NCI-H226 (cell line): ENCODE measurements around the gene DIS3.
"Not testable (repeated sequence)": the region's sequence is repeated elsewhere in the genome, so short reads cannot be mapped to it uniquely, and the experiment has no call there.

Source experiments
- DNase-seq: peaks from one replicate; pipeline ENCODE4 v3.0.0-alpha.2; 2015

DIS3 gene, protein sequence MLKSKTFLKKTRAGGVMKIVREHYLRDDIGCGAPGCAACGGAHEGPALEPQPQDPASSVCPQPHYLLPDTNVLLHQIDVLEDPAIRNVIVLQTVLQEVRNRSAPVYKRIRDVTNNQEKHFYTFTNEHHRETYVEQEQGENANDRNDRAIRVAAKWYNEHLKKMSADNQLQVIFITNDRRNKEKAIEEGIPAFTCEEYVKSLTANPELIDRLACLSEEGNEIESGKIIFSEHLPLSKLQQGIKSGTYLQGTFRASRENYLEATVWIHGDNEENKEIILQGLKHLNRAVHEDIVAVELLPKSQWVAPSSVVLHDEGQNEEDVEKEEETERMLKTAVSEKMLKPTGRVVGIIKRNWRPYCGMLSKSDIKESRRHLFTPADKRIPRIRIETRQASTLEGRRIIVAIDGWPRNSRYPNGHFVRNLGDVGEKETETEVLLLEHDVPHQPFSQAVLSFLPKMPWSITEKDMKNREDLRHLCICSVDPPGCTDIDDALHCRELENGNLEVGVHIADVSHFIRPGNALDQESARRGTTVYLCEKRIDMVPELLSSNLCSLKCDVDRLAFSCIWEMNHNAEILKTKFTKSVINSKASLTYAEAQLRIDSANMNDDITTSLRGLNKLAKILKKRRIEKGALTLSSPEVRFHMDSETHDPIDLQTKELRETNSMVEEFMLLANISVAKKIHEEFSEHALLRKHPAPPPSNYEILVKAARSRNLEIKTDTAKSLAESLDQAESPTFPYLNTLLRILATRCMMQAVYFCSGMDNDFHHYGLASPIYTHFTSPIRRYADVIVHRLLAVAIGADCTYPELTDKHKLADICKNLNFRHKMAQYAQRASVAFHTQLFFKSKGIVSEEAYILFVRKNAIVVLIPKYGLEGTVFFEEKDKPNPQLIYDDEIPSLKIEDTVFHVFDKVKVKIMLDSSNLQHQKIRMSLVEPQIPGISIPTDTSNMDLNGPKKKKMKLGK

DNA sequence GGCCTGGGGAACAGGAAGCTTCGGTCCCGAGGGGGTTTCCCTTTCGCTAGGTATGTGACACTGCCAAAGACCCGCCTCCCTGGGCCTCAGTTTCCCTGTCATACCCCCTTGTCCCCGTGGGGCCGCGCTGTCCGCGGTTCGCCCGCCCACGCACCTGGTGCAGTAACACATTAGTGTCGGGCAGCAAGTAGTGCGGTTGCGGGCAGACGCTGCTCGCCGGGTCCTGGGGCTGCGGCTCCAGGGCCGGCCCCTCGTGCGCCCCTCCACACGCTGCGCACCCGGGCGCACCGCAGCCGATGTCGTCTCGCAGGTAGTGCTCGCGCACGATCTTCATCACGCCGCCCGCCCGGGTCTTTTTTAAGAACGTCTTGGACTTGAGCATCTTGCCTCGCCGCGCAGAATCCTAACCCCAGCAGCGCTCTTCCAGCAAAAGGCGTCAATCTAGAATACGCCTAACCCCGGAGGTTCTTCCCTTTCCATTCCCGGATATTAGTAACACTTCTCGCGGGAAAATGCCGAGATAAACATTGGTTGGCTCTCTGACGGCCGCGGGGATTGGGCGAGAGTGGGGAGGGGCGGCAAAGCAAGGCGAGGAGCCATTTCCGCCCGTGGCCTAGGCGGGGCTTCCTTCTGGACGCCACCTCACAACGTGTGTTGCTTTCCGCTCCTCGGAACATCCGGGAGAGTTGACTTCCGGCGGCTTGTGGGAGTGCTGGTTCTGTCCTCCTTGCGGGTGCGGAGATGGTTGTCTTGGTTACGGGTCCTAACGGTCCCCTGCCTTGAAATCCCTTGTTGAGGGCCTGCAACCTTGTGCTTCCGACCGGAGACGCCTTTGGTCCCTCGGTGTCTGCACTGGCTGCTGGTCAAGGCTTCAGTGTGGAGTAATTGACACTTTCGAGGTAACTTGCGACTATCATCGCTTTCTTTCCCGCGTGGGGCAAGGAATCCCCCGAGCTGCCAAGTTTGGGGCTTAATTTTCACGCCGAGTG, at the start of gene DIS3, which contains the start of gene PIBF1:
Gene DIS3, minus strand, starts transcription at position 450 of the 989 bp plus-strand sequence. Its CDS starts 68 bp downstream, at position 382.
Gene PIBF1, plus strand, starts transcription at position 683 of the 989 bp plus-strand sequence. CDS start 1,337 bp downstream, outside the sequence.
- DNase-seq = peak; percentile 99

DNA sequence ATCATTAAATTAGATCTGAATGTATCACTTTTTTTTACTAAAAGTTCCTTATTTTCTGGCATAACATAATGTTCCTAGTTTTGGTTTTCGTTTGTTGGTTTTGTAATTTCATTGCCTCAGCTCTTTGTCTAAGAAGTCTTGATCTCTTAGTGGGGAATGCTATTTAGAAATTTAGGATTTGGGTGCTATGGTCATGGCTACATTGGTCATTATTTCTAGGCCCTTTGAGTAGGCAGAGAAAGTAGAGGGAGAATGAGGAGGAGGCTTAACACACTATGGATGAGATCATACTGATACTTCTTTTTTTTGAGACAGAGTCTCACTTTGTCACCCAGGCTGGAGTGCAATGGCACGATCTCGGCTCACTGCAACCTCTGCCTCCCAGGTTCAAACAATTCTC, 42.0 kb upstream of the DIS3 start:
- DNase-seq = no peak

DNA sequence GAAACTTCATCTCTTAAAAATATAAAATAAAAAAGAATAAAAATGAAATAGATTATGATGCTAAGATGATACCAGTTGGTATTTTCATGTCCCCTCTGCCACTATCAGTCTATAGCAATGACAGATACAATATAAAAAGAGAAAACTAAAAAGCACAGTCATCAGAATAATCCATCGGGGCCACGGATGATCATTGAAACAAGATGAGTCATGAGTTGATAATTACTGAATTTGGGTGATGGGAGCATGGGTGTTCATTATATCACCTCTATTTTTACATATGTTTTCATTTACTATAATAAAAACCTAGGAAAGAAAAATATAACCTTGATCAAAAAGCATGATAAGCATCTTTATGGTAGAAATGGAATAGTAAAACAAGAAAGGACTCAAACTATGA, 41.4 kb upstream of the DIS3 start:
- no peak for DNase-seq

DNA sequence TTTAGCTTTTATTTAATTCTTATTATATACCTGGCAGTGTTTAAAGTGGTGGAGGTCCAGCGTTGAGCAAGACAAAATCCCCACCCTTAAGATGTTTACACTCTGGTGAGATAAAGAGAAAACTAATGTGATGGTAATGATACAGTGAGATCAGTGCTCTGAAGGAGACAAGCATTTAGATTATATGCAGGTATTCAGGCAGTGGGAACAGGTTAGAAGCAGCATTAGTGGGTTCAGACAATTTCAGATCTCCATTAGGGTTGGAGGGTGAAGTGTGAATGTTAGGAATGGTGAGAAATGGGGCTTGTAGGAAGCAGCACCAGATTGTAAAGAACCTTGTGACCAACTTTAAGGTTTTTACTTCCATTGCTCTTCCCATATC, 39.2 kb upstream of the DIS3 start:
- no peak for DNase-seq

DNA sequence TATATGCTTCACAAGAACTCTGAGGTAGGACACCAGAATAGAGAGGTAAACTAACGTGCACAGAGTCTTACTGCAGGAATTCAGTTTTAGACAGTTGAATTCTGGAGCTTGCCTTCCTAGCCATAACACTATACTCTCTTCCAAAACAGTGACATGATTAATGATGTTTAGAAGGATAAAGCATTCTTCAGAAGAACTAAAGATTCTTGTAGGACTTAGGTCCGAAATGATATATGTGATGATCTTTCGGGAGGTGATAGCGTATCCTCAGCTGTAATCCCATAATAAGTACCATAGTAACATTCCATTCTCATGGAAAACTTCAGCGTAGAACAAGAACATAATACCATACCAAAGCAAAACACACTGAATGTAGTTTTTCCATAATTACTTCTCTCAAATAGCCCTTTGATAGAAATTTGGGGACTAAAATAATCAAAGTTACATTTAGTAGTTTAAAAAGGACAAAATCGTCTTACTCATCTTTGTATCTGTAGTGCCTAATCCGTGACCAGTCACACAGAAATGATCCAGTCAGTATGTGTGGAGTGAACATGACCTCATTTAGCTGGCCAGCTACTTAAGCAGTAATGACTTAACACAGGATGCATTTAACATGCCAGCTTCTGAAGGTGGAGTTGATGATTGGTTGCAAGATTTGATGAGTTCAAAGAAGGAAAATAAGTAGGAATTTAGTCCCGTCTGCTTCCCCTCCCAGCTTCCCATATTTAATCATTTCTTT, 38.6 kb upstream of the DIS3 start:
- DNase-seq = peak; percentile 9

DNA sequence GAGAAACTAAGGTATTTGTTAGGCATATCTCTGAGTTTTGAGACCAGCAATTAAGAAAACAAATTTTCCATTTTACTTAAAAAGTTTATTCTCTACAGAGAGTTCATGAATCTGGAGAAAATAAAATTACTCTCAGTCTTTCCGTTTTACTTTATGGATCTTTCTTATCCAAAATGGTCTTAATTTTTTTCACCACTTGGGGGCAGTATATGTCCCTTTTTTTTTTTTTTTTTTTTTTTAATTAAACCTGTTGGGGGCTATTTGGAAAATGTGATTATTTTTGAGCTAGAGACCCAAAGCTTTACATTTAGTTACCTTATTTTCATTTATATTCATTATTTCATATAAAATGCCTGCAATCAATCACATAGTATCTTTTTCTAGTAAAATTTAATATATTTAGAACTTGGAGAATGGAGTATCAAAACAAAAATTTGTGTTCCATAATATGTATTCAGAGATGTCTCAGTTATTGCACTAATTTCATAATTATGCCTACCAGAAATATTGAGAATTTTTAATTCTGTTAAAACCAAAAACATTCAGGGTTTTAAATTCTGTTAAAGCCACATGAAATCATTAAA, 27.3 kb upstream of the DIS3 start:
- no peak for DNase-seq

DNA sequence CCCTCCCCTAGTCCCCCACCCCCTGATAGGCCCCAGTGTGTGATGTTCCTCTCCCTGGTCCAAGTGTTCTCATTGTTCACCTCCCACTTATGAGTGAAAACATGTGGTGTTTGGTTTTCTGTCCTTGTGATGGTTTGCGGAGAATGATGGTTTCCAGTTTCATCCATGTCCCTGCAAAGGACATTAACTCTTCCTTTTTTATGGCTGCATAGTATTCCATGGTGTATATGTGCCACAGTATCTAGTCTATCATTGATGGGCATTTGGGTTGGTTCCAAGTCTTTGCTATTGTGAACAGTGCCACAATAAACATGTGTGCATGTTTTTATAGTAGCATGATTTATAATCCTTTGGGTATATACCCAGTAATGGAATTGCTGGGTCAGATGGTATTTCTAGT, 24.8 kb upstream of the DIS3 start:
- DNase-seq = not testable (repeated sequence)

DNA sequence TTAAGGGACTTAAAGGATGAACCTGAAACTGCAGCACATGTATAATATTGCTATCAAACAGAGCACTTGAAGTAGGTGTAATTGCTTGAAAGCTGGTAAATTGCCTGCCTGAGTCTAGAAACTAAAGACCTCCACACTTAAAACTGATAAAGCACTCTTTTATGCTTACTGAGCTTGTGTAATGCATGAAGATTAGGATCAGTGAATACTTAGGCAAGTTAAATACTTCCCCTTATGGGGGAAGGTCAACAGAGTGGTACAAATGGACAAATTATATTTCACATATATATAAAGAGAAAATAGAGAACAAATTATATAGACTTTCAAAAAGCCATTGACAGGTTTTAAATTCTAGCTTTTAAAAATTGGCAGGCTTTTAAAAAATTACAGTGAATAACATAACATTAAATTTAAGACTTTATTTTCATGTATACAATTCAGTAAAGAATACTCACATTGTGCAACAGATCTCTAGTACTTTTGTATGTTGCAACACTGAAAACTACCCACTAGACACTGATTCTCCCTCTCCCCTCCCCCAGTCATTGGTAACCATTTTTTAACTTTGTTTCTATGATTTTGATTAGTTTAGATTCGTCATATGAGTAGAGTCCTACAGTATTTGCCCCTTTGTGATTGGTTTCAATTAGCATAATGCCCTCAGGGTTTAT, 24.1 kb upstream of the DIS3 start:
- DNase-seq = no peak

DNA sequence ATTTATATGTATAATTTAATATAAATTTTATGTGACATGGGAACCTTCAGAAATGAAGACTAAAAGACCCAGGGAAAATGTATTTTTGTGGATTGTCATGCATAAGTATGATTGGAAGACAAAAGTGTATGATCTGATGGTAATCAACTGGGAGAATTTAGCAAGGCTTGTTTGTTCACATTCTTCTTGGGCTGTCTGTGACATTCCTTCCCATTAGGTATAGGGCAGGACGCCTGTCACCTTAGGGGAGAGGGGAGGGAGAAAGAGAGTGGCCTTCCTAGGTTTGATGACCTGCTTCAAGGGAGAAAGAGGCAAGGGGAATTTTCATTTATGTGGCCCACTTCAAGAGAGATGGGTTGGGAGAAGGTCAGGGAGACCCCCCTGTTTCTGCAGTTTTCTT, 22.6 kb upstream of the DIS3 start:
- no peak for DNase-seq

DNA sequence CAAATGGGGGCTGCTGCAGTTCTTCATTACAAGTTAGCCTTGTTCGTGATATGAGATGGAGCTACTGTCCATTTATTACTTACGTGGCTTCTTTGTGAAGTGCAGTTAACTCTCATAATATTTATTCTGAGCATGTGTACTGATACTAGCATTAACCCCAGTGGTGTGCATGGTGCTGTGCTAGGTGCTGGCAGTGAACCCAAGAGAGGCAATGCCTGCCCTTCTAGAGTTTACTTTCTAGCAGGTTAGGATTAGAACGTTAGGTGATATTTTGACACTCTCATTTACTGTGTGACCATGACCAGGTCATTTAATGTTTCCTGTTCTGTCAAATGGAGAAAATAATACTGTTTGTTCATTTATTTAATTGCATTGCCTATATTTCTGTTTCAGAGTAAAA, 17.1 kb upstream of the DIS3 start:
- no peak for DNase-seq

DNA sequence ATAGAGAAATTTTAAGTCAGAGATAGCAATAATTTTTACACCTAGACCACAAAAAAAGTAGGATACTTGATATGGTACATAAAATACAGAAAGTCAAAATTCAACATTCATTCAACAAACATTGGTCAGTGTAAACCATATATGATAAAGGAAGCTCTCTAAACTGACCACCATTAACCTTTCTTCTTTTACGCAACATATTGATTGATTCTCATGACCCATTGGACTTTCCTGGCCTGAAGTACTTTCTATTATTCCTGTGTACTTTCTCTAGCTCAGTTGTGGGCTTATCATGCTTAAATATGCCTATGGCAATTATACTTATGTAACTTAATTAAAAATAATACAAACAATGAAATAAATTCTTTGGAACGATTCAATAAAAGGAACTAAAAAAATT, 10.9 kb upstream of the DIS3 start:
- no peak for DNase-seq

DNA sequence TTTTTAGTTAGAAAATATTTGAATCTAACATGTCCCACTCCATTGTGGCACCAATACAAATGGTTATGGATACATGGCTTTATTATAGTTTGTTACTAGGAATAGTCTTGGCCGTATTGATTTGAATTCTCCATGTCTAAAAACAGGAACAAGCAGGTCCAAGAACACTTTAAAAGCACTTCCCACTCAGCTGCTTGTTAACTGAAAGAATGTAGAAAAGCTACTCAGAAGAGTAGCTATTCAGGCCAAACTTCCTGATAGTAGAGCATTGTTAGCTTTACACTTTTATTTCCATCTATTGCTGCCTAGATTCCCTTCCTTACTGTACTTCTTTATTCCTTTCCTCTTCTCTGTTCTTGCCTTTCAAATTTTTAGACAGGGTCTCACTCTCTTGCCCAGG, 7.1 kb upstream of the DIS3 start:
- DNase-seq = no peak

DNA sequence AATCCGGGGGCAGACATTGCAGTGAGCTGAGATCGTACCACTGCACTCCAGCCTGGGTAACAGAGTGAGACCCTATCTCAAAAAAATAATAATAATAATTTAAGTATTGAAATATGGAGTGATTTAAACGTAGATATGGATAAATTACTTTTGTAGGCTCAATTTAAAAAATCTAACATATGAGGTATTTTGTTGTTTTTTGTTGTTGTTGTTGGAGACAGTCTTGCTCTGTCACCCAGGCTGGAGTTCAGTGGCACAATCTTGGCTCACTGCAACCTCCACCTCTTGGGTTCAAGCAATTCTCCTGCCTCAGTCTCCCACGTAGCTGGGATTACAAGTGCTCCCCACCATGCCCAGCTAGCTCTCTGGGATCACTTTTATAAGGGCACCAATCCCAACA, 3.0 kb upstream of the DIS3 start:
- DNase-seq = not testable (repeated sequence)

DNA sequence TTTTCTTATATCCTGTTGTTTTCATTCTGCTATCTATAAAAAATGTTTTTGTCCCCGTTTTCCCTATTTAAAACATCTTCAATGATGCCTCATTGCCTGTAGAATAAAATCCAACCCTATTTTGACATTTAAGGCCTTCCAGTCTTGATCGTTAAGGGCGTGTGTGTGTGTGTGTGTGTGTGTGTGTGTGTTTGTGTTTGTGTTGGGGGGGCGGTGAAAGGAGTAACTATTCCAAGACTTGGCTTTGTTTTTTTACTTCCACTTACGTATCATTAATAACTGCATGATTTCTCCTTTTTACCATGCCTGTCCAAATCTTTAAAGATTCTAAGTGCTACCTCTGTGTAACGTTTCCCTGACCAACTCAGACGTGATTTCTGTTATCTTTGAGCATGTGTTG, 1.0 kb upstream of the DIS3 start:
- DNase-seq = no peak

DNA sequence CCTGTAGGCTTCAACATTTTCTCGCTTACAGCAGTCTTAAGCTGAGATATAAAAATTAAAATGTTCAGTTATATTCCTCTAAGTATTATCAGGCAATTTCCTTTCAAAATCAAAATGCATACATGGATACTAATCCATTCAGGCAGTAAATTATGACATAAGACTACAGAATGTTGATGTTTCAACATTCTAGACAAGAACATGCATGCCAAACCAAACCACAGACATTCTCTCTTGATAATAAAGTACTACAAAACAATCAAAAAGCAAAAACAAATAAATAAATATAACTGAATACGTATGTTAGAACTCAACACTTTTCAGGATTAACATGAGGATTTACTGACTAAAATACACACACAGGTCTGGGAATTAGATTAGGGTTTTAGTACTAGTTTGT, 7.7 kb downstream of the DIS3 start:
- no peak for DNase-seq

DNA sequence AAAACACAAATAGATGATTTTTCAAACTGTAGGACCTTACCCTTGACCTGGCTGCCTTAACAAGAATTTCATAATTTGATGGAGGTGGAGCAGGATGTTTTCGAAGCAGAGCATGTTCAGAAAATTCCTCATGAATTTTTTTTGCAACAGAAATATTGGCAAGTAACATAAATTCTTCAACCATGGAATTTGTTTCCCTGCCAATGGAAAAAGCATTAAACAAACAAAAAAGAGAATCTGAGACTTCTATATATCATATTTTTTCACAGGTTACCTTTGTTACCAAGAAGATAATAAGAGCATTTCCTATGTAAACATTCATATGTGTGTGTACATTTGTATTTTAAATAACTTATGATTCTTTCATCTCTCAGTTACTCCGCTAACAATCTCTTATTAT, 18.3 kb downstream of the DIS3 start:
- no peak for DNase-seq

DNA sequence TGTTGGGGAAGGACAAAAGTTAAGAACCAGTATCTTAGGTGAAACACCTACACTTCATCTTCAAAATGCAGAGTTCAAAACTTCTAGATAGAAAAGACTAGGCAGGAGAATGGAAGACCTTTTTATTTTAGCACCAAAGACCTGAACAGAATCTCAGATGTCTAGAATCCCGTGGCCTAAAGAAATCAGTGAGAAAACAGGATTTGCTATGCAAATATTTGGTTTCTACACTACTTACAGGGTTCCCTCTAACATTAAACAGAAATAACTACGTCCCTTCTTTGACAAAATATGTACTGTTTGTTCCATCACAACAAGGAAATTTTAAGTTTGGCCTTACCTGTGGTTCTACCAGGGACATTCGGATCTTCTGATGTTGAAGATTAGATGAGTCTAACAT, 21.5 kb downstream of the DIS3 start:
- no peak for DNase-seq

DNA sequence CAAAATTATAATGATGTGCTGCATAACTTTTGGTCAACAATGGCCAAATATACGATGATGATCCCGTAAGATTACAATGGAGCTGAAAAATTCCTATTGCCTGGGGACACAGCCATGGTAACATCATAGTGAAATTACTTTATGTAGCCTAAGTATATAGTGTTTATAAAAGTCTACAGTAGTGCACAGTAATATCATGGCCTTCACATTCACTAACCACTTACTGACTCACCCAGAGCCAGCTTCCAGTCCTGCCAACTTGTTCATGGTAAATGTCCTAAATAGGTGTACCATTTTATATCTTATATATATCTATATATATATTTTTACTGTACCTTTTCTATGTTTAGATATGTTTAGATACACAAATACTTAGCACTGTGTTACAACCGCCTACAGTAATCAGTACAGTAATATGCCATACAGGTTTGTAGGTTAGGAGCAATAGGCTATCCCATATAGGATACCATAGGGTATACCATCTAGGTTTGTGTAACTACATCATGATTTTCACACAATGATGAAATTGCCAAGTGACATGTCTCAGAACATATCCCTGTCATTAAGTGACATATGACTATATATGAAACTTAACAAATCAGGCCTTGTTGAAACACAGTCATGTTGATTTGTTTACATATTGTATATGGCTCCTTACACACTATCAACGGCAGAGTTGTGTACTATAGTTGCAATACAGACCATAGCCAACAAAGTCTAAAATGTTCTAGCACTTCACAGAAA, 23.7 kb downstream of the DIS3 start:
- DNase-seq = no peak

DNA sequence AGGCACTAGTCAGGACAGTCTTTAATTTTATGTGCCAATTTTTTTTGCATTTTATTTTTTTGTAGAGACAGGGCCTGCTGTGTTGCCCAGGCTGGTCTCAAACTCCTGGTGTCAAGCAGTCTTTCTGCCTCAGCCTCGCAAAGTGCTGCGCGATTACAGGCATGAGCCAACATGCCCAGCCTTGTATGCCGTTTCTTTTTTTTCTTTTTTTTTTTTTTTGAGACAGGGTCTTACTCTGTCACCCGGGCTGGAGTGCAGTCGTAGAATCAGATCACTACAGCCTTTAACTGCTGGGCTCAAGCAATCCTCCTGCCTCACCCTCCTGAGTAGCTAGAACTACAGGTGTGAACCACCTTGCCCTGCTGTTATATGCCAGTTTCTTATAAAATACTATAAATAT, 27.6 kb downstream of the DIS3 start:
- DNase-seq = no peak

DNA sequence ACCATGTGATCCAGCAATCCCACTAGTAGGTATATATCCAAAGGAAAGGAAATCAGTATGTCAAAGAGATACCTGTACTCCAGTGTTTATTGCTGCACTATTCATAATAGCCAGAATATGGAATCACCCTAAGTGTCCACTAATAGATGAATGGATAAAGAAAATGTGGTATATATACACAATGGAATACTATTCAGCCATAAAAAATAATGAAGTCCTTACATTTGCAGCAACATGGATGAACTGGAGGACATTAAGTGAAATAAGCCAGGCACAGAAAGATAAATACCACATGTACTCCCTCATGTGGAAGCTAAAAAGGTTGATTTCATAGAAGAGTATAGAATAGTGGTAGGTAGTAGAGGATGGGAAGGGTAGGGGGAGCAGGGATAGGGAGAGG, 30.5 kb downstream of the DIS3 start:
- no peak for DNase-seq
